ENCODE data around the gene DLX2. TPM values are rescaled to one million over a fixed set of nuclear protein-coding genes. Genes with fewer than 3 reads are reported as not detected.
A peak's percentile ranks its signal among the peaks of the same experiment; 100 is the strongest.

The DLX2 gene
- total and polyA plus RNA-seq, 4 donors, result 0.01 to 0.26 TPM; not detected in 2

DNA sequence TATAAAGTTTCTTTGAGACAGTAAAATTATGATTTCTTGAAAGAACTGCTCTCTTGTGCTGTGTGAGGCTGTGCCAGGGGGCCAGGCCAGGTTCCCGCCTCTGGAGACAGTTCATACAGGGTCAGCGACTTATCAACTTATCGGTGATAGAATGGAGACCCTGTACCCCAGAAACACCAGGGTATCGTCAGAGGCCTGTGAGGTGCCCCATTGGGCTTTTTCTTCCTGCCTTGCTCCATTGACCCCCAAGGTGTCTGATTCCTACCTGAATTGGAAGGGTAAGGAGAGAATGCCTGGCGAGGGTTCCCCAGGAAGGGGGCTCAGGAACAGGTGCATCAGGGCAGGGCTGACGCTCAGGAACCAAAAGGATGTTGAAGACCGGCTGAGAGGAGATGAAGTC lies 13.1 kb downstream of the DLX2 start:
- Histone ChIP-seq H3K4me3 (no peak overlapping the region), H3K9ac (ENCODE audit: insufficient read depth in 1 of 2, low read length in 2 of 2) (no peak overlapping the region), H3K9me3 (ENCODE audit: control insufficient read depth in 4 of 4, insufficient read depth in 3 of 4, low read length in 3 of 4) (peaks cover 0 to 21% (median 0%) of the 10 kb centered on the region in 4 donors), H3K36me3 (ENCODE audit: control insufficient read depth in 4 of 4, insufficient read depth in 4 of 4, low read length in 4 of 4) (no peaks in the 10 kb centered on the region), H3K27ac (ENCODE audit: low read depth in 1 of 2, low read length in 1 of 2) (no peak overlapping the region), H3K27me3 (ENCODE audit: control insufficient read depth in 3 of 3, insufficient read depth in 3 of 3, low read length in 2 of 3) (peaks cover 18 to 98% (median 93%) of the 10 kb centered on the region in 3 donors), H3K4me1 (ENCODE audit: control insufficient read depth in 5 of 5, insufficient read depth in 5 of 5, low read length in 5 of 5) (peaks cover 0 to 17% (median 0%) of the 10 kb centered on the region in 5 donors)
- ATAC-seq (ENCODE audit: insufficient read depth, low FRiP score), result no peak
- TF ChIP-seq, protein P1, sequence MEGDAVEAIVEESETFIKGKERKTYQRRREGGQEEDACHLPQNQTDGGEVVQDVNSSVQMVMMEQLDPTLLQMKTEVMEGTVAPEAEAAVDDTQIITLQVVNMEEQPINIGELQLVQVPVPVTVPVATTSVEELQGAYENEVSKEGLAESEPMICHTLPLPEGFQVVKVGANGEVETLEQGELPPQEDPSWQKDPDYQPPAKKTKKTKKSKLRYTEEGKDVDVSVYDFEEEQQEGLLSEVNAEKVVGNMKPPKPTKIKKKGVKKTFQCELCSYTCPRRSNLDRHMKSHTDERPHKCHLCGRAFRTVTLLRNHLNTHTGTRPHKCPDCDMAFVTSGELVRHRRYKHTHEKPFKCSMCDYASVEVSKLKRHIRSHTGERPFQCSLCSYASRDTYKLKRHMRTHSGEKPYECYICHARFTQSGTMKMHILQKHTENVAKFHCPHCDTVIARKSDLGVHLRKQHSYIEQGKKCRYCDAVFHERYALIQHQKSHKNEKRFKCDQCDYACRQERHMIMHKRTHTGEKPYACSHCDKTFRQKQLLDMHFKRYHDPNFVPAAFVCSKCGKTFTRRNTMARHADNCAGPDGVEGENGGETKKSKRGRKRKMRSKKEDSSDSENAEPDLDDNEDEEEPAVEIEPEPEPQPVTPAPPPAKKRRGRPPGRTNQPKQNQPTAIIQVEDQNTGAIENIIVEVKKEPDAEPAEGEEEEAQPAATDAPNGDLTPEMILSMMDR (IDR thresholded peaks at IDR 0.05; ENCODE audit: control extremely low read depth, extremely low read depth), result no peak
- WGBS, 2 donors, result 23 to 33% methylated on average over 7 of the region's 7 CpGs
- no peak for DNase-seq

DNA sequence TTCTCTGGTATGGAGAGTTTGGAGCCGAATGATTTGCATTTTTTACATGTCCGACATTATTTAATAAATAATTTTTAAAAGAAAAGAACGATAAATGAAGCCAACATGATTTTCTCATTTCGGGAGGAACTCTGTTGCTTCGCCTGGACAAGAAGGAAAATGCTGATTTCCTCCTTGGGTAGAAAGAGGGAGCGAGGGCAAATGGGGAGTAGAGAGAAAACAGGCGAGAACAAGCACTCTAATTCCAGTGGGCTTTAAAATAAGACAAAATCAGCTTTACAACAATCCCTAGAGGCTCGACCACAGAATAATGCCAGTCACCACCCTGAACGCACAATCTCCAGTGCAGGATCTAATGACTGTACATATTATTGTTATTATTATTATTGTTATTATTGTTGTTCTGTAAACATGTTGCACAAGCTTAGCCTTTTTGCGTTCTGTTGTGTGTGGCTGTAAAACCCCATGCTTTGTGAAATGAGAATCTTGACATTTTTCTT lies 13.6 kb downstream of the DLX2 start:
- Histone ChIP-seq H3K36me3 (ENCODE audit: control insufficient read depth in 4 of 4, insufficient read depth in 4 of 4, low read length in 4 of 4) (no peaks in the 10 kb centered on the region), H3K27ac (ENCODE audit: low read depth in 1 of 2, low read length in 1 of 2) (no peak overlapping the region), H3K9me3 (ENCODE audit: control insufficient read depth in 4 of 4, insufficient read depth in 3 of 4, low read length in 3 of 4) (peaks cover 0 to 23% (median 0%) of the 10 kb centered on the region in 4 donors), H3K27me3 (ENCODE audit: control insufficient read depth in 3 of 3, insufficient read depth in 3 of 3, low read length in 2 of 3) (peaks cover 19 to 98% (median 96%) of the 10 kb centered on the region in 3 donors), H3K4me3 (no peak overlapping the region), H3K4me1 (ENCODE audit: control insufficient read depth in 5 of 5, insufficient read depth in 5 of 5, low read length in 5 of 5) (peaks cover 0 to 22% (median 0%) of the 10 kb centered on the region in 5 donors), H3K9ac (ENCODE audit: insufficient read depth in 1 of 2, low read length in 2 of 2) (no peak overlapping the region)
- WGBS, 2 donors, result 8 to 16% methylated on average over 10 of the region's 10 CpGs
- ATAC-seq (ENCODE audit: insufficient read depth, low FRiP score) (no peak), DNase-seq (peak in 2 of 3 donors; percentile 14 to 39)
- TF ChIP-seq, protein P1 (IDR thresholded peaks at IDR 0.05; ENCODE audit: control extremely low read depth, extremely low read depth), result no peak

DNA sequence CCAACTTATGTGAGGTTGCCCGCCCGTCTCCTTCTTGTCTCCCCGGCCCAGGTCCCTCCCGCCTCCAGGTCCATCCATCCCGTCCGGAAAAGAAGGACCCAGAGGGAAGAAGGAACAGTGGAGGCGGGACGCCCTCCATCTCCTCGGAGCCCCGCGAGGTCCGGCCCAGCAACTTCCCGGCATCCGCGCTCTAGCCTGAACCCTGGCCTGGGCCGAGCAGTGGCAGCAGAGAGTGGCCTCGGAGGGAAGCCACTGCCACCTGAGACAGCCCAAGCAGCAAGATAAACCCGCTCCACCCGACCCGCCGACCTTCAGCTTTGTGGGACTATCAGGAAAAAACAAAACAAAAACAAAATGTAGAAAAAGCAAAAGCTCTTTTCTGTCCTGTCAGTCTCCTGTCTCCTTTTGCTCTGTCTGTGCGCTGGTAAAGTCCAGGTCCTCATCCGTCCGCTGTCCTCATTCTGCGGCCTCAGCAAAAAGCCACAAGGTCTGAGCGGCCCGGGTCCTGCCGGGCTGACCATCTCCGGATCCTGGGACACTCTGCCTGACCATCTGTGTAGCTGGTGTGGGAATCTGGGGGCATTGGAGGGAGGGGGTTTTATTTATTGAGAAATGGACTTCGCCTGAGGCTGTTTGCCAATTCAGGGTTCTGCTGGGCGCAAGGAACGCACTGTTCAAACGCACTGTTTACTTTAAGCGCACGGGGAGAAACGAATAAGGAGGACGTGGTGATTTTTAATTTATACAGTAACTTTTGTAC lies 14.3 kb downstream of the DLX2 start:
- ATAC-seq (ENCODE audit: insufficient read depth, low FRiP score) (no peak), DNase-seq (peak in 2 of 3 donors; percentile 20 to 39)
- Histone ChIP-seq H3K36me3 (ENCODE audit: control insufficient read depth in 4 of 4, insufficient read depth in 4 of 4, low read length in 4 of 4) (no peaks in the 10 kb centered on the region), H3K4me3 (no peak overlapping the region), H3K27ac (ENCODE audit: low read depth in 1 of 2, low read length in 1 of 2) (no peak overlapping the region), H3K9me3 (ENCODE audit: control insufficient read depth in 4 of 4, insufficient read depth in 3 of 4, low read length in 3 of 4) (peaks cover 0 to 24% (median 0%) of the 10 kb centered on the region in 4 donors), H3K9ac (ENCODE audit: insufficient read depth in 1 of 2, low read length in 2 of 2) (no peak overlapping the region), H3K4me1 (ENCODE audit: control insufficient read depth in 5 of 5, insufficient read depth in 5 of 5, low read length in 5 of 5) (peaks cover 0 to 22% (median 0%) of the 10 kb centered on the region in 5 donors), H3K27me3 (ENCODE audit: control insufficient read depth in 3 of 3, insufficient read depth in 3 of 3, low read length in 2 of 3) (peaks cover 19 to 98% (median 96%) of the 10 kb centered on the region in 3 donors)
- WGBS, 2 donors, result 8 to 12% methylated on average over 37 of the region's 37 CpGs
- TF ChIP-seq, protein P1 (IDR thresholded peaks at IDR 0.05; ENCODE audit: control extremely low read depth, extremely low read depth), result no peak

Data from lung (tissue), 12 donors.